Liver (tissue), 9 donors: ENCODE results near the gene NWD2. TPM values are rescaled to one million over a fixed set of nuclear protein-coding genes. Genes with fewer than 3 reads are reported as not detected.

Source experiments
- DNase-seq: peaks from one replicate; pipeline ENCODE4 v3.0.0-alpha.2; 2017; ENCODE audit warnings: low spot score
- H3K27ac ChIP-seq, 2 donors: one replicate each; pipeline ENCODE4 v1.7.0; 2013; ENCODE audit warnings: inconsistent platforms in 2 of 2, low read length in 2 of 2, control low read depth in 1 of 2, low read depth in 1 of 2, mild to moderate bottlenecking in 1 of 2
- H3K27me3 ChIP-seq, 4 donors: one replicate each; pipeline versions ENCODE4 v1.6.1 to v1.7.0; 2013; ENCODE audit warnings: low read length in 3 of 4, inconsistent platforms in 1 of 4, mild to moderate bottlenecking in 1 of 4, moderate library complexity in 1 of 4; ENCODE audit not compliant: control insufficient read depth in 4 of 4, insufficient read depth in 4 of 4
- H3K36me3 ChIP-seq, 4 donors: one replicate each; pipeline versions ENCODE4 v1.6.1 to v1.7.0; 2013; ENCODE audit warnings: low read length in 3 of 4, mild to moderate bottlenecking in 3 of 4, low read depth in 1 of 4, moderate library complexity in 1 of 4; ENCODE audit not compliant: control insufficient read depth in 4 of 4, insufficient read depth in 3 of 4
- H3K4me1 ChIP-seq, 4 donors: one replicate each; pipeline versions ENCODE4 v1.6.1 to v1.7.0; 2013; ENCODE audit warnings: low read length in 3 of 4, mild to moderate bottlenecking in 3 of 4, moderate library complexity in 1 of 4; ENCODE audit not compliant: control insufficient read depth in 4 of 4, insufficient read depth in 4 of 4
- H3K4me3 ChIP-seq, 3 donors: one replicate each; pipeline versions ENCODE4 v1.6.1 to v1.7.0; 2013; ENCODE audit warnings: low read length in 3 of 3, control low read depth in 1 of 3, low read depth in 1 of 3, mild to moderate bottlenecking in 1 of 3
- H3K9ac ChIP-seq, 2 donors: one replicate each; pipeline ENCODE4 v1.7.0; 2013; ENCODE audit warnings: low read length in 2 of 2, mild to moderate bottlenecking in 2 of 2, moderate library complexity in 2 of 2, control low read depth in 1 of 2, low read depth in 1 of 2
- H3K9me3 ChIP-seq, 4 donors: one replicate each; pipeline versions ENCODE4 v1.6.1 to v1.7.0; 2013; ENCODE audit warnings: low read length in 3 of 4; ENCODE audit not compliant: control insufficient read depth in 4 of 4
- EGR1 ChIP-seq, 2 donors: IDR thresholded peaks; 2 replicates each; pipeline ENCODE4 v1.6.1; 2016 to 2018; ENCODE audit warnings: antibody characterized with exemption in 2 of 2, low read depth in 2 of 2
- FOXA1 ChIP-seq: IDR thresholded peaks from 2 replicates; pipeline ENCODE4 v1.6.1; 2016; ENCODE audit warnings: antibody characterized with exemption
- FOXA2 ChIP-seq: IDR thresholded peaks from 2 replicates; pipeline ENCODE4 v1.6.1; 2016; ENCODE audit warnings: antibody characterized with exemption
- GABPA ChIP-seq, 2 donors: IDR thresholded peaks in 1 of 2; conservative IDR thresholded peaks in 1 of 2; 2 replicates each; pipeline ENCODE4 v1.6.1; 2016; ENCODE audit warnings: antibody characterized with exemption in 2 of 2, mild to moderate bottlenecking in 1 of 2, moderate library complexity in 1 of 2
- HNF4A ChIP-seq, 2 donors: conservative IDR thresholded peaks; 2 replicates each; pipeline ENCODE4 v1.6.1; 2016; ENCODE audit warnings: antibody characterized with exemption in 2 of 2, mild to moderate bottlenecking in 2 of 2
- HNF4G ChIP-seq: IDR thresholded peaks from 2 replicates; pipeline ENCODE4 v1.6.1; 2016; ENCODE audit warnings: antibody characterized with exemption
- JUND ChIP-seq, 2 donors: IDR thresholded peaks; 2 replicates each; pipeline ENCODE4 v1.6.1; 2016; ENCODE audit warnings: antibody characterized with exemption in 2 of 2
- NR2F2 ChIP-seq: IDR thresholded peaks from 2 replicates; pipeline ENCODE4 v1.6.1; 2016; ENCODE audit warnings: antibody characterized with exemption
- RAD21 ChIP-seq, 2 donors: IDR thresholded peaks; 2 replicates each; pipeline ENCODE4 v1.6.1; 2016; ENCODE audit warnings: antibody characterized with exemption in 2 of 2, mild to moderate bottlenecking in 2 of 2
- RXRA ChIP-seq, 2 donors: IDR thresholded peaks; 2 replicates each; pipeline ENCODE4 v1.6.1; 2017 to 2018; ENCODE audit warnings: antibody characterized with exemption in 2 of 2, mild to moderate bottlenecking in 1 of 2
- SP1 ChIP-seq: IDR thresholded peaks from 2 replicates; pipeline ENCODE4 v1.6.1; 2018; ENCODE audit warnings: antibody characterized with exemption, mild to moderate bottlenecking
- TAF1 ChIP-seq: conservative IDR thresholded peaks from 2 replicates; pipeline ENCODE4 v1.6.1; 2016; ENCODE audit warnings: antibody characterized with exemption, mild to moderate bottlenecking
- YY1 ChIP-seq: IDR thresholded peaks from 2 replicates; pipeline ENCODE4 v1.6.1; 2016; ENCODE audit warnings: antibody characterized with exemption, mild to moderate bottlenecking
- WGBS: extraction: QIAGEN DNeasy Blood & Tissue Kit; methylation state at CpG from one replicate; pipeline ENCODE4 v1.1.7; 2013; 5-methylcytosine and 5-hydroxymethylcytosine counted together
- polyA plus RNA-seq, 2 donors: library from polyadenylated mRNA; stranded (reverse) in 1 of 2; unstranded in 1 of 2; fragments of 200-250 nt in 1 of 2; fragments of >200 nt in 1 of 2; fragmentation: Nextera tagmentation in 1 of 2; extraction: Ambion mirVana in 1 of 2; gene quantifications; one replicate each; pipeline versions ENCODE4 v1.2.1 to v1.2.3, GENCODE V29; 2013 to 2015
- total RNA-seq, 2 donors: library from RNA; depleted of rRNA; stranded (reverse); fragments of >200 nt; gene quantifications; one replicate each; pipeline ENCODE4 v1.2.3, GENCODE V29; 2014
- TF ChIP-seq, protein P1 (sequence below): fragments of 150-350 bp; IDR thresholded peaks from 2 replicates; pipeline ENCODE4 v1.5.1; 2017; ENCODE audit warnings: improper control_type of control experiment, low read depth, low read length; ENCODE audit not compliant: missing input control
- TF ChIP-seq, protein P2 (sequence below): IDR thresholded peaks from 2 replicates; pipeline ENCODE4 v1.6.1; 2016; ENCODE audit warnings: antibody characterized with exemption
- TF ChIP-seq, protein P3 (sequence below): IDR thresholded peaks from 2 replicates; pipeline ENCODE4 v1.6.1; 2016; ENCODE audit warnings: antibody characterized with exemption
- TF ChIP-seq, protein P4 (sequence below): IDR thresholded peaks from 2 replicates; pipeline ENCODE4 v1.6.1; 2016; ENCODE audit warnings: antibody characterized with exemption, mild to moderate bottlenecking
- TF ChIP-seq, protein P5 (sequence below): IDR thresholded peaks from 2 replicates; pipeline ENCODE4 v1.6.1; 2016; ENCODE audit warnings: antibody characterized with exemption
- donor health status: healthy.
- donor health status: healthy.
- donor health status: healthy.
- donor health status: healthy.
- donor health status: healthy.

NWD2 gene
- total and polyA plus RNA-seq, 4 donors, result 0.08 to 0.37 TPM; not detected in 2

DNA sequence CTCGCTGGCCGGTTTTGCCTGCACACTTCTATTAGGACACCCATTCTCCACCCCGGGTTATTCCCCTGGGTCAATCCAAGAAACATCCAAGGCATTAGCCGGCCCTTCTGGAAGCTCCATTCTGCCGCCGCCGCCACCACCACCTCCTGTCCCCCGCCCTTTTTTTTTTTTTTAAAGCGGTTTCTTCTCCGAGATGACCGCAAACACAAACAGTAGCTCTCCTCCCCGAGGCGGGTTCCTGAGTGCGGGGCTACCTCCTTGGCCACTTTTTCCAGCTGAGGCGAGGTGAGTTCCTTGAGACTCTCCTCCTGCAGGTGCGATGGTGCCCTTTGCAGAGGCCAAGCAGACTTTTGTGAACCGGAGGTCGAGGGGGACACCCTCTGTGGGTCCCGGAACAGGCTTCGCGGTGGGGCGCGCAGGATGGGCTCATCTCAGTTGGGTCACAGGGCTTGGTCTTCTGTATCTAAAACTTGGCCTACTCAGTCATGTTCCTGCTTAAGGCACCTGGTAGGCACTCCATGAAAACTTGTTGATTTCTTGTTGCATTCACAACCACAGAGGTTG lies 930 bp downstream of the NWD2 start:
- no peak for DNase-seq

More for the DNA sequence above, 930 bp downstream of the NWD2 start:
- 7% methylated on average over 23 of the region's 23 CpGs for WGBS
- Histone ChIP-seq H3K4me3 (no peak overlapping the region), H3K36me3 (no peaks in the 10 kb centered on the region), H3K4me1 (peaks cover 4 to 20% (median 10%) of the 10 kb centered on the region in 4 donors), H3K27ac (no peak overlapping the region), H3K9me3 (no peaks in the 10 kb centered on the region), H3K9ac (no peak overlapping the region), H3K27me3 (peaks cover 2 to 17% (median 10%) of the 10 kb centered on the region in 4 donors)
- no peak for TF ChIP-seq RXRA (IDR thresholded peaks at IDR 0.05)
- TF ChIP-seq NR2F2, result no peak
- TF ChIP-seq, protein P1, sequence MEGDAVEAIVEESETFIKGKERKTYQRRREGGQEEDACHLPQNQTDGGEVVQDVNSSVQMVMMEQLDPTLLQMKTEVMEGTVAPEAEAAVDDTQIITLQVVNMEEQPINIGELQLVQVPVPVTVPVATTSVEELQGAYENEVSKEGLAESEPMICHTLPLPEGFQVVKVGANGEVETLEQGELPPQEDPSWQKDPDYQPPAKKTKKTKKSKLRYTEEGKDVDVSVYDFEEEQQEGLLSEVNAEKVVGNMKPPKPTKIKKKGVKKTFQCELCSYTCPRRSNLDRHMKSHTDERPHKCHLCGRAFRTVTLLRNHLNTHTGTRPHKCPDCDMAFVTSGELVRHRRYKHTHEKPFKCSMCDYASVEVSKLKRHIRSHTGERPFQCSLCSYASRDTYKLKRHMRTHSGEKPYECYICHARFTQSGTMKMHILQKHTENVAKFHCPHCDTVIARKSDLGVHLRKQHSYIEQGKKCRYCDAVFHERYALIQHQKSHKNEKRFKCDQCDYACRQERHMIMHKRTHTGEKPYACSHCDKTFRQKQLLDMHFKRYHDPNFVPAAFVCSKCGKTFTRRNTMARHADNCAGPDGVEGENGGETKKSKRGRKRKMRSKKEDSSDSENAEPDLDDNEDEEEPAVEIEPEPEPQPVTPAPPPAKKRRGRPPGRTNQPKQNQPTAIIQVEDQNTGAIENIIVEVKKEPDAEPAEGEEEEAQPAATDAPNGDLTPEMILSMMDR, result no peak
- no peak for TF ChIP-seq HNF4A (conservative IDR thresholded peaks at IDR 0.05)
- TF ChIP-seq EGR1 (IDR thresholded peaks at IDR 0.05; ENCODE audit: low read depth in 2 of 2), result no peak
- no peak for TF ChIP-seq TAF1
- TF ChIP-seq HNF4G, result no peak
- no peak for TF ChIP-seq JUND (IDR thresholded peaks at IDR 0.05)
- TF ChIP-seq, protein P2, sequence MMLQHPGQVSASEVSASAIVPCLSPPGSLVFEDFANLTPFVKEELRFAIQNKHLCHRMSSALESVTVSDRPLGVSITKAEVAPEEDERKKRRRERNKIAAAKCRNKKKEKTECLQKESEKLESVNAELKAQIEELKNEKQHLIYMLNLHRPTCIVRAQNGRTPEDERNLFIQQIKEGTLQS, result no peak
- TF ChIP-seq, protein P3, sequence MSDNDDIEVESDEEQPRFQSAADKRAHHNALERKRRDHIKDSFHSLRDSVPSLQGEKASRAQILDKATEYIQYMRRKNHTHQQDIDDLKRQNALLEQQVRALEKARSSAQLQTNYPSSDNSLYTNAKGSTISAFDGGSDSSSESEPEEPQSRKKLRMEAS, result no peak
- TF ChIP-seq, protein P4, sequence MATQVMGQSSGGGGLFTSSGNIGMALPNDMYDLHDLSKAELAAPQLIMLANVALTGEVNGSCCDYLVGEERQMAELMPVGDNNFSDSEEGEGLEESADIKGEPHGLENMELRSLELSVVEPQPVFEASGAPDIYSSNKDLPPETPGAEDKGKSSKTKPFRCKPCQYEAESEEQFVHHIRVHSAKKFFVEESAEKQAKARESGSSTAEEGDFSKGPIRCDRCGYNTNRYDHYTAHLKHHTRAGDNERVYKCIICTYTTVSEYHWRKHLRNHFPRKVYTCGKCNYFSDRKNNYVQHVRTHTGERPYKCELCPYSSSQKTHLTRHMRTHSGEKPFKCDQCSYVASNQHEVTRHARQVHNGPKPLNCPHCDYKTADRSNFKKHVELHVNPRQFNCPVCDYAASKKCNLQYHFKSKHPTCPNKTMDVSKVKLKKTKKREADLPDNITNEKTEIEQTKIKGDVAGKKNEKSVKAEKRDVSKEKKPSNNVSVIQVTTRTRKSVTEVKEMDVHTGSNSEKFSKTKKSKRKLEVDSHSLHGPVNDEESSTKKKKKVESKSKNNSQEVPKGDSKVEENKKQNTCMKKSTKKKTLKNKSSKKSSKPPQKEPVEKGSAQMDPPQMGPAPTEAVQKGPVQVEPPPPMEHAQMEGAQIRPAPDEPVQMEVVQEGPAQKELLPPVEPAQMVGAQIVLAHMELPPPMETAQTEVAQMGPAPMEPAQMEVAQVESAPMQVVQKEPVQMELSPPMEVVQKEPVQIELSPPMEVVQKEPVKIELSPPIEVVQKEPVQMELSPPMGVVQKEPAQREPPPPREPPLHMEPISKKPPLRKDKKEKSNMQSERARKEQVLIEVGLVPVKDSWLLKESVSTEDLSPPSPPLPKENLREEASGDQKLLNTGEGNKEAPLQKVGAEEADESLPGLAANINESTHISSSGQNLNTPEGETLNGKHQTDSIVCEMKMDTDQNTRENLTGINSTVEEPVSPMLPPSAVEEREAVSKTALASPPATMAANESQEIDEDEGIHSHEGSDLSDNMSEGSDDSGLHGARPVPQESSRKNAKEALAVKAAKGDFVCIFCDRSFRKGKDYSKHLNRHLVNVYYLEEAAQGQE, result no peak
- TF ChIP-seq RAD21 (IDR thresholded peaks at IDR 0.05), result no peak
- TF ChIP-seq YY1, result no peak
- no peak for TF ChIP-seq FOXA1
- TF ChIP-seq, protein P5, sequence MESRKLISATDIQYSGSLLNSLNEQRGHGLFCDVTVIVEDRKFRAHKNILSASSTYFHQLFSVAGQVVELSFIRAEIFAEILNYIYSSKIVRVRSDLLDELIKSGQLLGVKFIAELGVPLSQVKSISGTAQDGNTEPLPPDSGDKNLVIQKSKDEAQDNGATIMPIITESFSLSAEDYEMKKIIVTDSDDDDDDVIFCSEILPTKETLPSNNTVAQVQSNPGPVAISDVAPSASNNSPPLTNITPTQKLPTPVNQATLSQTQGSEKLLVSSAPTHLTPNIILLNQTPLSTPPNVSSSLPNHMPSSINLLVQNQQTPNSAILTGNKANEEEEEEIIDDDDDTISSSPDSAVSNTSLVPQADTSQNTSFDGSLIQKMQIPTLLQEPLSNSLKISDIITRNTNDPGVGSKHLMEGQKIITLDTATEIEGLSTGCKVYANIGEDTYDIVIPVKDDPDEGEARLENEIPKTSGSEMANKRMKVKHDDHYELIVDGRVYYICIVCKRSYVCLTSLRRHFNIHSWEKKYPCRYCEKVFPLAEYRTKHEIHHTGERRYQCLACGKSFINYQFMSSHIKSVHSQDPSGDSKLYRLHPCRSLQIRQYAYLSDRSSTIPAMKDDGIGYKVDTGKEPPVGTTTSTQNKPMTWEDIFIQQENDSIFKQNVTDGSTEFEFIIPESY, result no peak
- no peak for TF ChIP-seq SP1
- TF ChIP-seq FOXA2, result no peak
- TF ChIP-seq GABPA (IDR thresholded peaks at IDR 0.05 in 1 of 2, conservative IDR thresholded peaks at IDR 0.05 in 1 of 2), result no peak
